Measurements from ENCODE around the gene BMI1. TPM values are rescaled to one million over a fixed set of nuclear protein-coding genes. Genes with fewer than 3 reads are reported as not detected.

Gene BMI1
- total and polyA plus RNA-seq, 8 donors: 10.6 to 33.9 (median 22.0) TPM

DNA sequence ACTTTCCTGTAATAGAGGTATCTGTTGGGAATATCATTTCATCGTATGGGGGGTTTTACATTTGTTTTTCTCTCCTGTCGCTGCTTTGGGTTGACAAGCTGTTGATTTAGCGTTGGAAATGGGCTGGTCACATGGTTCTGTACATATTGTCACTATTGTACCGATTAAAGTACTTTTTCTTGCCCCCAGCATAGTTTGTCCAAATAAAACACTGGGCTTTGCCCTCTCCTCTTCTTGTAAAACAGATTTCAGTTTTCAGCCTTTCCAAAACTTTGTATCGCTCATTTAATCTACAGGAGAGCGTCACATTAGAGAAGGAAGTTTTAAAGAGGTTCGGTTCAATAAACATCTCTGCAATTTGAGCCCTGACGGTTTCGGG is 4.0 kb downstream of the BMI1 start:
- FAIRE-seq: no peak
- 1 to 2% methylated on average over 9 of the region's 9 CpGs for WGBS, 2 donors
- H3K4me3 ChIP-seq: peak overlapping the region; percentile 22 to 62 (median 52)
- H3K27me3 ChIP-seq: peaks cover 0 to 5% (median 0%) of the 10 kb centered on the region in 4 donors
- H3K4me1 ChIP-seq: peaks cover 7 to 22% (median 11%) of the 10 kb centered on the region in 3 donors
- DNase-seq: no peak
- ATAC-seq: no peak
- peaks cover 0 to 9% (median 4%) of the 10 kb centered on the region in 3 donors for H3K36me3 ChIP-seq
- peak overlapping the region in 2 of 4 donors; percentile 65 to 73 for H3K27ac ChIP-seq
- no peak for TF ChIP-seq CTCF (IDR thresholded peaks at IDR 0.05)
- H3K9me3 ChIP-seq: no peaks in the 10 kb centered on the region
- intact Hi-C loops (cut with DNase I): no loop called here

DNA sequence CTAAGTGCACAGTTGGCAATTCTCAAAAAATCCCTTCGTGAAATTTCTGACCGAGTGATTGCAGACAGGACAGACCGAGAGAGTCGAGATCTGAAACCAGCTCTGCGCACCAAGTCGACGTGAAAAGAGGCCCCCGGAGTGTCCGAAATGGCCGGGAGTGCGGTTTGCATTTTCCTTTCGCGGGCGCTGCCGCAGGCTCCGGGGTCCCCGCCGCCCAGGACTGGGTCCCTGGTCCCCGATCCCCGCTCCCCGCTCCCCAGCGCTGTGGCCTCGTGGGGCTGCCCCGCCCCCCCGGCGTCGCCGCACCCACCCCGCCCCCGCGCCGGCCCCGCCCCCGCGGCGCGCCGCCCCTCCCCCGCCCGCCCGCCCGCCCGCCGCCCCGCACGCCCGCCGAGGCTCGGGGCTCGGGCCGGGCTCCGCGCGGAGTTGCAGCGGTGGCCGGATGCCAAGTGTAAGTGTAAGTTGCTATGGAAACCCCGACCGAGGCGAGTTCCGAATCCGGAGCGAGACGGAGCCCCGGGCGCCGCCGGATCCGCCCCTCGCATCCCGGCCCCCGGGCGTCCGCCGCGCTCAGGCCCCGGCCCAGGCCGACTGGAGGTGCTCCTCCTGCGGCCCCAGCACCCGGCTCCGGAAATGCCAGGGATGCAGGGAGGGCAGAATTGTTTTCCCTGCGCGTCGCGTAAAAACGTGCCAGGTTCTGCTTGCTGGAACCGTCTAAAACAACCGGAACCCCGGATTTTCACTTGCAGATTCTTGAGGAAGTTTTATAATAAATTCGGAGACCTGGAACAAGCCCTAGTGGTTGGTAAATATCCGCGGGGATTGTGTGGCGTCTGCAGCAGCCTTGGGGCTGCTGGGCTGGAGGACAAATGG is 4.6 kb downstream of the BMI1 start:
- peaks cover 0 to 9% (median 4%) of the 10 kb centered on the region in 3 donors for H3K36me3 ChIP-seq
- H3K4me3 ChIP-seq: peak overlapping the region; percentile 41 to 62 (median 52)
- intact Hi-C loops (cut with DNase I): no loop called here
- peaks cover 0 to 5% (median 0%) of the 10 kb centered on the region in 4 donors for H3K27me3 ChIP-seq
- DNase-seq (peak; percentile 64 to 89 (median 75)), ATAC-seq (peak; percentile 52 to 62 (median 58)), FAIRE-seq (no peak)
- H3K9me3 ChIP-seq: no peaks in the 10 kb centered on the region
- H3K4me1 ChIP-seq: peaks cover 7 to 20% (median 9%) of the 10 kb centered on the region in 3 donors
- TF ChIP-seq CTCF (IDR thresholded peaks at IDR 0.05): no peak
- 1 to 2% methylated on average over 73 to 92 of the region's 92 CpGs for WGBS, 2 donors
- H3K27ac ChIP-seq: peak overlapping the region in 2 of 4 donors; percentile 65 to 73

- peaks cover 7 to 20% (median 9%) of the 10 kb centered on the region in 3 donors for H3K4me1 ChIP-seq
- DNase-seq (no peak), ATAC-seq (no peak), FAIRE-seq (no peak)
- H3K27me3 ChIP-seq: peaks cover 0 to 5% (median 0%) of the 10 kb centered on the region in 4 donors
- intact Hi-C loops (cut with DNase I): no loop called here
- no peaks in the 10 kb centered on the region for H3K9me3 ChIP-seq
- TF ChIP-seq CTCF (IDR thresholded peaks at IDR 0.05): no peak
- H3K27ac ChIP-seq: peak overlapping the region in 2 of 4 donors; percentile 65 to 73
- peak overlapping the region in 2 of 4 donors; percentile 50 to 62 for H3K4me3 ChIP-seq
- 69% methylated on average over 8 of the region's 8 CpGs for WGBS, 2 donors
- peaks cover 0 to 9% (median 4%) of the 10 kb centered on the region in 3 donors for H3K36me3 ChIP-seq
Measured at GRCh38 chr10:22326145-22326702, 5.3 kb downstream of the BMI1 start.

GRCh38 chr10:22329150-22329549 is 8.3 kb downstream of the BMI1 start:
- intact Hi-C loops (cut with DNase I): no loop called here
- WGBS, 2 donors: 92 to 93% methylated on average over 3 of the region's 3 CpGs
- FAIRE-seq: no peak
- peaks cover 3 to 6% (median 4%) of the 10 kb centered on the region in 3 donors for H3K4me1 ChIP-seq
- TF ChIP-seq CTCF (IDR thresholded peaks at IDR 0.05): no peak
- H3K36me3 ChIP-seq: peaks cover 0 to 9% (median 4%) of the 10 kb centered on the region in 3 donors
- peaks cover 0 to 8% (median 0%) of the 10 kb centered on the region in 4 donors for H3K27me3 ChIP-seq
- no peak overlapping the region for H3K27ac ChIP-seq
- no peak for DNase-seq
- no peaks in the 10 kb centered on the region for H3K9me3 ChIP-seq
- no peak for ATAC-seq
- H3K4me3 ChIP-seq: no peak overlapping the region

All from pancreas (tissue), 10 donors.